ENCODE data around the gene RILP.

Gene RILP

GRCh38 chr17:1647802-1648171, 1.9 kb downstream of the RILP start:
- no peak for DNase-seq

GRCh38 chr17:1646199-1646875, 3.3 kb downstream of the RILP start:
- DNase-seq = no peak

- no peak for DNase-seq
These were observed 4.2 kb downstream of the RILP start, which contains the start of gene SCARF1 for GRCh38 chr17:1645207-1646171. SCARF1 (minus strand) TSS chr17:1645732; CDS start chr17:1645697, 35 bp downstream.

GRCh38 chr17:1644493-1645206, 5.0 kb downstream of the RILP start:
- DNase-seq = peak; percentile 41

- no peak for DNase-seq
These were observed 5.6 kb downstream of the RILP start for GRCh38 chr17:1643999-1644492.

- peak; percentile 51 for DNase-seq
These were observed 6.2 kb downstream of the RILP start for GRCh38 chr17:1643293-1643998.

GRCh38 chr17:1641065-1641403, 8.6 kb downstream of the RILP start:
- no peak for DNase-seq

GRCh38 chr17:1640329-1641064, 9.2 kb downstream of the RILP start:
- DNase-seq = no peak

- DNase-seq = no peak
These were observed 10.0 kb downstream of the RILP start for GRCh38 chr17:1639549-1640180.

- DNase-seq = no peak
These were observed 10.9 kb downstream of the RILP start for GRCh38 chr17:1638624-1639300.

GRCh38 chr17:1638171-1638590, 11.5 kb downstream of the RILP start:
- DNase-seq = no peak

GRCh38 chr17:1636732-1637285, 12.9 kb downstream of the RILP start:
- no peak for DNase-seq

- no peak for DNase-seq
These were observed 13.8 kb downstream of the RILP start for GRCh38 chr17:1635675-1636465.

GRCh38 chr17:1634841-1635650, 14.6 kb downstream of the RILP start:
- DNase-seq = no peak

GRCh38 chr17:1630662-1631061, 19.0 kb downstream of the RILP start:
- no peak for DNase-seq

- peak; percentile 84 for DNase-seq
These were observed 20.0 kb downstream of the RILP start for GRCh38 chr17:1629504-1630310.

GRCh38 chr17:1628856-1629503, 20.7 kb downstream of the RILP start:
- DNase-seq = peak; percentile 90

All from stimulated activated CD4-positive, alpha-beta T cell treated with anti-CD3 and anti-CD28 coated beads, Interleukin-4, amount 100 ng/mL, for 24 hours (primary cell).